Activated CD8-positive, alpha-beta memory T cell treated with anti-CD3 and anti-CD28 coated beads for 48 hours (primary cell): Measurements from ENCODE around the gene CCDC51.
A peak's percentile ranks its signal among the peaks of the same experiment; 100 is the strongest.
"Not testable (repeated sequence)": the region's sequence is repeated elsewhere in the genome, so short reads cannot be mapped to it uniquely, and the experiment has no call there.

Source experiments
- DNase-seq, 3 experiments: peaks; one replicate each; pipeline ENCODE4 v3.0.0-alpha.2; 2020; ENCODE audit warnings: low read depth in 2 of 3, low spot score in 2 of 3

CCDC51 gene

GRCh38 chr3:48407542-48408099 is 32.3 kb downstream of the CCDC51 start:
- DNase-seq, result no peak

GRCh38 chr3:48406443-48407431 is 33.2 kb downstream of the CCDC51 start:
- DNase-seq, result no peak

- no peak for DNase-seq
Observed at GRCh38 chr3:48405971-48406370, 33.9 kb downstream of the CCDC51 start.

- DNase-seq, result no peak
Observed at GRCh38 chr3:48405343-48405881, 34.5 kb downstream of the CCDC51 start.

GRCh38 chr3:48404440-48405342 is 35.2 kb downstream of the CCDC51 start:
- no peak for DNase-seq

- no peak for DNase-seq
Observed at GRCh38 chr3:48403533-48404439, 36.1 kb downstream of the CCDC51 start.

GRCh38 chr3:48402907-48403306 is 37.0 kb downstream of the CCDC51 start:
- DNase-seq, result no peak

GRCh38 chr3:48402281-48402732 is 37.6 kb downstream of the CCDC51 start:
- no peak for DNase-seq

- not testable (repeated sequence) for DNase-seq
Observed at GRCh38 chr3:48401434-48401901, 38.5 kb downstream of the CCDC51 start.

- peak in 2 of 3 experiments; percentile 10 to 20 for DNase-seq
Observed at GRCh38 chr3:48400824-48401433, 39.0 kb downstream of the CCDC51 start.

GRCh38 chr3:48399387-48400172 is 40.3 kb downstream of the CCDC51 start:
- no peak for DNase-seq

- DNase-seq, result no peak
Observed at GRCh38 chr3:48398701-48399386, 41.1 kb downstream of the CCDC51 start.

GRCh38 chr3:48397767-48398681 is 41.9 kb downstream of the CCDC51 start:
- DNase-seq, result no peak

GRCh38 chr3:48395714-48396113 is 44.2 kb downstream of the CCDC51 start:
- no peak for DNase-seq

GRCh38 chr3:48394391-48394790 is 45.5 kb downstream of the CCDC51 start:
- DNase-seq, result no peak

GRCh38 chr3:48388966-48389365 is 51.0 kb downstream of the CCDC51 start:
- no peak for DNase-seq

- DNase-seq, result no peak
Observed at GRCh38 chr3:48387634-48388033, 52.3 kb downstream of the CCDC51 start.
